IMR-90 (cell line): ENCODE data around the gene CBX8. TPM values are rescaled to one million over a fixed set of nuclear protein-coding genes. Genes with fewer than 3 reads are reported as not detected.

ENCODE experiments used
- ATAC-seq: fragments of 200-7000 bp; cut with Tn5 transposase; 2 replicates; pipeline ENCODE4 v1.9.1; 2020; ENCODE audit warnings: low read depth, mild to moderate bottlenecking, moderate library complexity
- BruUV-seq: library from RNA; stranded (reverse); fragments of 400-500 nt; replicated peaks from 2 replicates; lab custom pipeline; 2021; lab: Mats Ljungman, UMichigan
- CTCF ChIA-PET: fragments of 300-600 bp; formaldehyde crosslinking; extraction: SDS; loops from one replicate; lab custom pipeline; 2021; ENCODE audit warnings: antibody characterized with exemption; lab: Yijun Ruan, JAX
- POLR2A ChIA-PET: fragments of 300-600 bp; sonication (Branson Sonifier 250); formaldehyde crosslinking; loops from one replicate; lab custom pipeline; 2022; ENCODE audit warnings: antibody characterized with exemption; ENCODE audit not compliant: unreplicated experiment; lab: Charles Lee
- DNase-seq: peaks from one replicate; pipeline ENCODE4 v3.0.0; 2013
- H2AFZ ChIP-seq: replicated peaks from 2 replicates; pipeline ENCODE3; 2013; ENCODE audit warnings: low read length, mild to moderate bottlenecking; ENCODE audit not compliant: poor library complexity
- H2AK5ac ChIP-seq: 2 replicates; pipeline ENCODE4 v1.6.1; 2013; ENCODE audit warnings: low read depth, low read length, inconsistent platforms
- H2AK9ac ChIP-seq: replicated peaks from 2 replicates; pipeline ENCODE3; 2013; ENCODE audit warnings: mild to moderate bottlenecking, low read depth, low read length, moderate library complexity; ENCODE audit not compliant: poor library complexity
- H2BK120ac ChIP-seq: 2 replicates; pipeline ENCODE4 v1.6.1; 2013; ENCODE audit warnings: low read depth, low read length, inconsistent platforms
- H2BK15ac ChIP-seq: 3 replicates; pipeline ENCODE4 v1.6.1; 2013; ENCODE audit warnings: low read depth, low read length, inconsistent platforms
- H2BK20ac ChIP-seq: 2 replicates; pipeline ENCODE4 v1.6.1; 2013; ENCODE audit warnings: low read depth, mild to moderate bottlenecking, inconsistent platforms, low read length, moderate library complexity
- H2BK5ac ChIP-seq: 2 replicates; pipeline ENCODE4 v1.6.1; 2013; ENCODE audit warnings: mild to moderate bottlenecking, low read depth, low read length, inconsistent platforms; ENCODE audit not compliant: poor library complexity, severe bottlenecking
- H3K14ac ChIP-seq: replicated peaks from 2 replicates; pipeline ENCODE4 v1.6.1; 2013; ENCODE audit warnings: low read depth, low read length, inconsistent platforms
- H3K18ac ChIP-seq: 2 replicates; pipeline ENCODE4 v1.6.1; 2013; ENCODE audit warnings: low read depth, low read length, control low read depth
- H3K23ac ChIP-seq: 2 replicates; pipeline ENCODE4 v1.6.1; 2013; ENCODE audit warnings: low read depth, low read length, inconsistent platforms
- H3K27ac ChIP-seq: 2 replicates; pipeline ENCODE4 v1.5.1; 2013; ENCODE audit warnings: mild to moderate bottlenecking, control low read depth, low read length; ENCODE audit not compliant: insufficient read depth
- H3K27me3 ChIP-seq: 2 replicates; pipeline ENCODE4 v1.6.1; 2013; ENCODE audit warnings: low read length; ENCODE audit not compliant: control insufficient read depth, insufficient read depth
- H3K36me3 ChIP-seq: 2 replicates; pipeline ENCODE4 v1.6.1; 2013; ENCODE audit warnings: low read length, mixed read lengths; ENCODE audit not compliant: control insufficient read depth, insufficient read depth
- H3K4ac ChIP-seq: 2 replicates; pipeline ENCODE4 v1.6.1; 2013; ENCODE audit warnings: low read depth, low read length, inconsistent platforms
- H3K4me1 ChIP-seq: 2 replicates; pipeline ENCODE4 v1.6.1; 2013; ENCODE audit warnings: low read length, mixed read lengths; ENCODE audit not compliant: control insufficient read depth, insufficient read depth
- H3K4me2 ChIP-seq: 2 replicates; pipeline ENCODE4 v1.6.1; 2013; ENCODE audit warnings: low read depth, mild to moderate bottlenecking, control low read depth, low read length, moderate library complexity
- H3K4me3 ChIP-seq: 2 replicates; pipeline ENCODE4 v1.5.1; 2013; ENCODE audit warnings: low read depth, mild to moderate bottlenecking, control low read depth, low read length, moderate library complexity; ENCODE audit not compliant: insufficient read depth
- H3K56ac ChIP-seq: 2 replicates; pipeline ENCODE4 v1.6.1; 2013; ENCODE audit warnings: low read length, inconsistent platforms; ENCODE audit not compliant: insufficient read depth; ENCODE audit errors: extremely low read depth
- H3K79me1 ChIP-seq, 2 experiments: 2 replicates each; pipeline ENCODE4 v1.6.1; 2013; ENCODE audit warnings: low read length in 2 of 2, inconsistent platforms in 1 of 2, low read depth in 1 of 2
- H3K9ac ChIP-seq: 2 replicates; pipeline ENCODE4 v1.6.1; 2013; ENCODE audit warnings: low read depth, low read length, control low read depth
- H3K9me1 ChIP-seq: 2 replicates; pipeline ENCODE4 v1.6.1; 2013; ENCODE audit warnings: low read length, inconsistent platforms; ENCODE audit not compliant: insufficient read depth
- H3K9me3 ChIP-seq: 2 replicates; pipeline ENCODE4 v1.6.1; 2013; ENCODE audit warnings: low read length; ENCODE audit not compliant: control insufficient read depth, insufficient read depth
- H4K20me1 ChIP-seq: 2 replicates; pipeline ENCODE4 v1.6.1; 2013; ENCODE audit warnings: low read length, inconsistent platforms; ENCODE audit not compliant: insufficient read depth
- H4K5ac ChIP-seq: 2 replicates; pipeline ENCODE4 v1.6.1; 2013; ENCODE audit warnings: mild to moderate bottlenecking, low read depth, low read length, control low read depth
- H4K8ac ChIP-seq, 2 experiments: 2 replicates each; pipeline ENCODE4 v1.6.1; 2013; ENCODE audit warnings: low read depth in 2 of 2, low read length in 2 of 2, control low read depth in 1 of 2, inconsistent platforms in 1 of 2
- H4K91ac ChIP-seq: 2 replicates; pipeline ENCODE4 v1.6.1; 2013; ENCODE audit warnings: low read depth, low read length, inconsistent platforms; ENCODE audit not compliant: insufficient read depth
- BHLHE40 ChIP-seq: fragments of 150-350 bp; IDR thresholded peaks from 2 replicates; pipeline ENCODE4 v1.6.1; 2016; ENCODE audit warnings: mild to moderate bottlenecking, low read depth, low read length
- CEBPB ChIP-seq: IDR thresholded peaks from 2 replicates; pipeline ENCODE4 v1.6.1; 2012; ENCODE audit warnings: low read depth, low read length, improper control_type of control experiment
- CHD1 ChIP-seq: IDR thresholded peaks from 2 replicates; pipeline ENCODE4 v1.6.1; 2012; ENCODE audit warnings: low read depth, low read length, improper control_type of control experiment
- MAZ ChIP-seq: IDR thresholded peaks from 2 replicates; pipeline ENCODE4 v1.6.1; 2012; ENCODE audit warnings: low read depth, mild to moderate bottlenecking, low read length, improper control_type of control experiment, moderate library complexity, borderline replicate concordance
- MXI1 ChIP-seq: IDR thresholded peaks from 2 replicates; pipeline ENCODE4 v1.6.1; 2012; ENCODE audit warnings: low read depth, mild to moderate bottlenecking, low read length, moderate library complexity, borderline replicate concordance
- NFE2L2 ChIP-seq: fragments of 150-350 bp; IDR thresholded peaks from 2 replicates; pipeline ENCODE4 v1.6.1; 2016; ENCODE audit warnings: low read depth, mild to moderate bottlenecking, low read length
- POLR2A ChIP-seq: IDR thresholded peaks from 2 replicates; pipeline ENCODE4 v1.6.1; 2012; ENCODE audit warnings: mild to moderate bottlenecking, low read depth, low read length
- RAD21 ChIP-seq: IDR thresholded peaks from 2 replicates; pipeline ENCODE4 v1.6.1; 2012; ENCODE audit warnings: low read length, improper control_type of control experiment
- RCOR1 ChIP-seq: IDR thresholded peaks from 2 replicates; pipeline ENCODE4 v1.6.1; 2012; ENCODE audit warnings: mild to moderate bottlenecking, low read length, improper control_type of control experiment; ENCODE audit not compliant: insufficient replicate concordance
- SMC3 ChIP-seq: fragments of 150-350 bp; IDR thresholded peaks from 2 replicates; pipeline ENCODE4 v1.6.1; 2016; ENCODE audit warnings: low read depth, mild to moderate bottlenecking, antibody characterized with exemption, low read length, moderate library complexity
- WGBS, 2 experiments: methylation state at CpG; one replicate each; pipeline versions ENCODE4 v1.1.5 to v1.1.7; 2013; ENCODE audit warnings: missing lambda C conversion rate in 2 of 2; ENCODE audit not compliant: insufficient read length in 1 of 2; ENCODE audit errors: extremely low coverage in 2 of 2; 5-methylcytosine and 5-hydroxymethylcytosine counted together
- dilution Hi-C: fragments of 300-500 bp; cut with HindIII; formaldehyde crosslinking; loops from one replicate; pipeline ENCODE4 v1.14.3; 2018; ENCODE audit warnings: low sequenced_read_pairs; ENCODE audit not compliant: unreplicated experiment
- in situ Hi-C: fragments of 300-500 bp; cut with MboI; formaldehyde crosslinking; loops from 3 replicates; pipeline ENCODE4 v1.14.3; 2019; ENCODE audit warnings: low sequenced_read_pairs, inconsistent platforms, mixed read lengths
- intact Hi-C: fragments of 100-400 bp; cut with micrococcal nuclease; formaldehyde crosslinking; loops from 2 replicates; pipeline ENCODE4 v1.10.0; 2022
- polyA plus RNA-seq, 3 experiments: library from polyadenylated mRNA; depleted of rRNA; stranded (reverse); fragments of >200 nt; gene quantifications; 2 replicates each; pipeline ENCODE4 v1.2.3, GENCODE V29; 2012; ENCODE audit warnings: low replicate concordance in 1 of 3
- total RNA-seq: library from RNA; depleted of rRNA; stranded (reverse); fragments of >200 nt; gene quantifications from 2 replicates; pipeline ENCODE4 v1.2.3, GENCODE V29; 2012
- TF ChIP-seq, protein P1 (sequence below): fragments of 150-350 bp; IDR thresholded peaks from 2 replicates; pipeline ENCODE4 v1.6.1; 2016; ENCODE audit warnings: low read depth, mild to moderate bottlenecking, low read length, moderate library complexity, borderline replicate concordance
- TF ChIP-seq, protein P2 (sequence below): conservative IDR thresholded peaks from 2 replicates; pipeline ENCODE4 v1.5.1; 2012; ENCODE audit warnings: mild to moderate bottlenecking, low read depth, low read length, improper control_type of control experiment
- TF ChIP-seq, protein P3 (sequence below): fragments of 150-350 bp; IDR thresholded peaks from 2 replicates; pipeline ENCODE4 v1.6.1; 2017; ENCODE audit warnings: mild to moderate bottlenecking, antibody characterized with exemption, low read length, low read depth

CBX8 gene
- total and polyA plus RNA-seq, 2 of the 4 experiments (the other 2 are of a cell fraction) = 3.2 to 5.4 TPM

DNA sequence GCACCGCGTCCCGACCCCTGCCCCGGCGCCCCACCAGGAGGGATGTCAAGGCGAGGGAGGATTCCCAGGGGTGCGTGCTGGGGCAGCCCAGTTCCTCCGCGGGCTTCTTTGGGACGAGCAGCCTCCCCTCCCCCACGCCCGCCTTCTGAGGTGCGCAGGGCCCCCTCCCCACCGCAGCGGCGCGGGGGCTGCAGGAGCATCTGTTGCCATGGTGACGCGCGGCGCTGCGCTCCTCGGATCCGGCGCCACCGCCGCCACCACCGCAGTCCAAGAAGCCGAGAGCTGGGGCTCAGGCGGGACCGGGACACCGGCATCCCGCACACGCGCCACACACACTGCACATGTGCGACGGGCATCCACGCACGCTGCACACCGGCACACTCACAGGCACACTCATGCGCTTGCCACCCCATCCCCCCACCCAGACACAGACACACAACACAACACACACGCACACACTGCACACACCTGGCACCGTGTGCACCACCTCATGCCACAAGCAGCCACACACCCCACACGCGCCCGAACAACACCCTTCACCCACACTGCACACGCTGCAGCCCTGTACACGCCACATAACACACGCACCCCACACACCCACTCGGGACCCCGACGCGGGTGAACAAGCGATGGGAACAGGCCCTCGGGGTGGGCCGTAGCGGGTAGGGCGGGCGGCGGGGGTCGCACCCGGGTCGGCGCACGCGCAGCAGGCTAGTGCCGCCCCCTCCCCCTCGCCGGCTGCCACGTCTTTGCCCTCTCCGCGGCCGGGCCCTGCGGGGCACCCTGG is 49.2 kb downstream of the CBX8 start:
- Histone ChIP-seq H4K5ac (no peak overlapping the region), H3K27me3 (peaks cover 56% of the 10 kb centered on the region), H3K36me3 (no peaks in the 10 kb centered on the region), H3K4me3 (no peak overlapping the region), H2AK9ac (peak overlapping the region; percentile 70), H4K8ac (no peak overlapping the region), H2AK5ac (no peak overlapping the region; the same call in 1 of the 2 replicates), H3K14ac (no peak overlapping the region), H2BK20ac (no peak overlapping the region), H2BK120ac (no peak overlapping the region), H2BK5ac (no peak overlapping the region), H3K79me1 (no peaks in the 10 kb centered on the region), H3K4ac (no peak overlapping the region), H3K4me1 (peaks cover 3% of the 10 kb centered on the region; the same call in 1 of the 2 replicates), H3K4me2 (peak overlapping the region; percentile 29; the same call in 1 of the 2 replicates), H3K9me1 (no peaks in the 10 kb centered on the region), H3K9ac (no peak overlapping the region), H4K20me1 (no peaks in the 10 kb centered on the region), H3K56ac (no peak overlapping the region), H3K18ac (no peak overlapping the region), H3K27ac (no peak overlapping the region), H3K9me3 (no peaks in the 10 kb centered on the region), H4K91ac (no peak overlapping the region), H3K23ac (0 out of 2 replicates have a peak overlapping the region, but pooled peaks have one; percentile 16), H2AFZ (peak overlapping the region; percentile 41), H2BK15ac (no peak overlapping the region)
- 1% methylated on average over 36 of the region's 74 CpGs; no CpG with 5 or more reads in 1 of the 2 experiments for WGBS, 2 experiments
- POLR2A ChIA-PET = no interaction called here
- BruUV-seq = no TSS peak
- intact Hi-C loops (loop anchor here (2.0 to 5.0 kb wide), 2 partner anchors 90 to 245 kb away; partner anchors contain the start of gene CBX4), dilution Hi-C loops (no loop called here), in situ Hi-C loops (loop anchor here (5.0 kb wide), 1 partner anchor 240 kb away; no protein-coding TSS in a partner anchor)
- CTCF ChIA-PET = no interaction called here
- no peak for DNase-seq
- ATAC-seq = no peak
- TF ChIP-seq MXI1 (no peak), MAZ (no peak), CEBPB (no peak), SMC3 (no peak), RCOR1 (no peak), BHLHE40 (no peak), POLR2A (no peak), NFE2L2 (no peak), CHD1 (no peak), RAD21 (no peak)
- TF ChIP-seq, protein P1, sequence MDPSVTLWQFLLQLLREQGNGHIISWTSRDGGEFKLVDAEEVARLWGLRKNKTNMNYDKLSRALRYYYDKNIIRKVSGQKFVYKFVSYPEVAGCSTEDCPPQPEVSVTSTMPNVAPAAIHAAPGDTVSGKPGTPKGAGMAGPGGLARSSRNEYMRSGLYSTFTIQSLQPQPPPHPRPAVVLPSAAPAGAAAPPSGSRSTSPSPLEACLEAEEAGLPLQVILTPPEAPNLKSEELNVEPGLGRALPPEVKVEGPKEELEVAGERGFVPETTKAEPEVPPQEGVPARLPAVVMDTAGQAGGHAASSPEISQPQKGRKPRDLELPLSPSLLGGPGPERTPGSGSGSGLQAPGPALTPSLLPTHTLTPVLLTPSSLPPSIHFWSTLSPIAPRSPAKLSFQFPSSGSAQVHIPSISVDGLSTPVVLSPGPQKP = no peak
- TF ChIP-seq, protein P2, sequence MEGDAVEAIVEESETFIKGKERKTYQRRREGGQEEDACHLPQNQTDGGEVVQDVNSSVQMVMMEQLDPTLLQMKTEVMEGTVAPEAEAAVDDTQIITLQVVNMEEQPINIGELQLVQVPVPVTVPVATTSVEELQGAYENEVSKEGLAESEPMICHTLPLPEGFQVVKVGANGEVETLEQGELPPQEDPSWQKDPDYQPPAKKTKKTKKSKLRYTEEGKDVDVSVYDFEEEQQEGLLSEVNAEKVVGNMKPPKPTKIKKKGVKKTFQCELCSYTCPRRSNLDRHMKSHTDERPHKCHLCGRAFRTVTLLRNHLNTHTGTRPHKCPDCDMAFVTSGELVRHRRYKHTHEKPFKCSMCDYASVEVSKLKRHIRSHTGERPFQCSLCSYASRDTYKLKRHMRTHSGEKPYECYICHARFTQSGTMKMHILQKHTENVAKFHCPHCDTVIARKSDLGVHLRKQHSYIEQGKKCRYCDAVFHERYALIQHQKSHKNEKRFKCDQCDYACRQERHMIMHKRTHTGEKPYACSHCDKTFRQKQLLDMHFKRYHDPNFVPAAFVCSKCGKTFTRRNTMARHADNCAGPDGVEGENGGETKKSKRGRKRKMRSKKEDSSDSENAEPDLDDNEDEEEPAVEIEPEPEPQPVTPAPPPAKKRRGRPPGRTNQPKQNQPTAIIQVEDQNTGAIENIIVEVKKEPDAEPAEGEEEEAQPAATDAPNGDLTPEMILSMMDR = no peak
- TF ChIP-seq, protein P3, sequence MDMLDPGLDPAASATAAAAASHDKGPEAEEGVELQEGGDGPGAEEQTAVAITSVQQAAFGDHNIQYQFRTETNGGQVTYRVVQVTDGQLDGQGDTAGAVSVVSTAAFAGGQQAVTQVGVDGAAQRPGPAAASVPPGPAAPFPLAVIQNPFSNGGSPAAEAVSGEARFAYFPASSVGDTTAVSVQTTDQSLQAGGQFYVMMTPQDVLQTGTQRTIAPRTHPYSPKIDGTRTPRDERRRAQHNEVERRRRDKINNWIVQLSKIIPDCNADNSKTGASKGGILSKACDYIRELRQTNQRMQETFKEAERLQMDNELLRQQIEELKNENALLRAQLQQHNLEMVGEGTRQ = no peak
